K562 treated with DMSO at 1 percent for 24 hours (cell line): ENCODE data around the gene CDK5RAP3. TPM values are rescaled to one million over a fixed set of nuclear protein-coding genes. Genes with fewer than 3 reads are reported as not detected.

Experiments
- total RNA-seq: library from RNA; unstranded; fragments of 300-600 nt; gene quantifications from 2 replicates; pipeline ENCODE4 v1.2.3, GENCODE V29; 2022; ENCODE audit warnings: low read depth; ENCODE audit not compliant: insufficient read depth

CDK5RAP3 gene, protein sequence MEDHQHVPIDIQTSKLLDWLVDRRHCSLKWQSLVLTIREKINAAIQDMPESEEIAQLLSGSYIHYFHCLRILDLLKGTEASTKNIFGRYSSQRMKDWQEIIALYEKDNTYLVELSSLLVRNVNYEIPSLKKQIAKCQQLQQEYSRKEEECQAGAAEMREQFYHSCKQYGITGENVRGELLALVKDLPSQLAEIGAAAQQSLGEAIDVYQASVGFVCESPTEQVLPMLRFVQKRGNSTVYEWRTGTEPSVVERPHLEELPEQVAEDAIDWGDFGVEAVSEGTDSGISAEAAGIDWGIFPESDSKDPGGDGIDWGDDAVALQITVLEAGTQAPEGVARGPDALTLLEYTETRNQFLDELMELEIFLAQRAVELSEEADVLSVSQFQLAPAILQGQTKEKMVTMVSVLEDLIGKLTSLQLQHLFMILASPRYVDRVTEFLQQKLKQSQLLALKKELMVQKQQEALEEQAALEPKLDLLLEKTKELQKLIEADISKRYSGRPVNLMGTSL
- 124 and 144 TPM in 2 replicates for total RNA-seq

DNA sequence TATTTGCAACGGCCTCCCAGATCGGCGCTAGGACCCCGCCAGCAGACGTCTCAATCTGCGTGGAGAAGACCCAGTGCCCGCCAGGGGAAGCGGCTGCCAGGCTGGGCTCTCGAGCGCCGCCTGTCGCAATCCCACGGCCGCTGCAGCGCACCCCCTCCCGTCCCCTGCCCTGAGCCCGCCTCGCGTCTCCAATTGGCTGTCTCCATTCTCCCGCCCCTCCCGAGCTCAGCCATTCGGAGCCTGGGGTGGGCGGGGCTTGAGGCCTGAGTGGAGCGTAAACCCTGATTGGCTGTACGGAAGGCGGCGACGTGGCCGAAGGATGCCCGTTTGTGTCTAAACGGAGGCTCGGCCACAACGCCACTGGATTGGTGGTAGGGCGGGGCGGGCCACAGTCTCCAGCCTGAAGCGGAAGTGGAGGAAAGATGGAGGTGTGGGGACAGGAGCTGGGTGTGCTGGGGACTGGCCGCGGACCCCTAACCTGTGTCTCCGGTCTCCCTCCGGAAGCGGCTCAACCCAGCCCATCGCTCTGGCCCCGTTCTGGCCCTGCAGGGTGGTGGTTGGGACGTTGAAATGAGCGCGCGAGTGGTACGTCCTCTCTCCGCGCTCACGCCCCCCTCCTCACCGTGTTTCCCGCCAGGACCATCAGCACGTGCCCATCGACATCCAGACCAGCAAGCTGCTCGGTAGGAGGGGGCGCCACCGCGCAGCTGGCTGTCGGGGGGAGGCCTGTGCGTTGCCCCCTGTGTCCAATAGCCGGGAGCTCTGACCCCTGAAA is at the start of gene CDK5RAP3:
CDK5RAP3 (plus strand) TSS at position 389 of the 775 bp plus-strand sequence; CDS start at position 423, 34 bp downstream.

DNA sequence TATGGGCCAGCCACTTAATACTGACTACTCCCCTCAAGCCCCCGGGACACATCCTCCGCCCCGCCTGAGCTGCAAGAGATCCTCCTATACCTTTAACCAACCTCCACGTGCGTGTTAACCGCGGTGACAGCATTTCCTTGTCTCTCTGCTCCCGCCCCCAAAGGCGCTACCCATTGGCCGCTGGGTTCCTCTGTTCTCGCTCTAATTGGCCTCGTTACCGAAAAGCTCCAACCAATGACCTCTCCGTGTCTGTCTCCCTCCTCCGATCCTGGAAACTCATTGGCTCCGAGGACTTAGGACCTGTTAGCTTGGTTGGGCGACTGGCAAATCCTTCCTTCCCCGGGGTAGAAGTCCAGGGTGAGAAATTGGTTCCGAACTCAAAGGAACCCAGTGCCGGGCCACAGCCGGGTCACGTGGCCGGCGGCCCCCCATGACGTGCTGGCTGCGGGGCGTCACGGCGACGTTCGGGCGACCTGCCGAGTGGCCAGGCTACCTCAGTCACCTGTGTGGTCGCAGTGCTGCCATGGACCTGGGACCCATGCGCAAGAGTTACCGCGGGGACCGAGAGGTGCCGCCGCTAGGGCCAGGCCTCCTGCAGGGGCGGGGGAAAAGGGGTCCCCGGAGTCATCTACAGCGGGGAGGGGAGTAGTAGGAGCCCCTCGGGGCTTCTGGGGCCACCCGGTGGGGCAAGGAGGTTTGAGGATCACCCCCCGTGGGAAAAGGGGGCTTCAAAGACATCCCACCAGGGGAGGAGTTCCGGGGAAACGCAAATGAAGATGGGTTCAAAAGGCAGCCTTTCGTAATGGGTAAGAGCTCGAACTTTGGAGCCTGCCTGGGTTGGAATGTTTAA is 29.4 kb upstream of the CDK5RAP3 start, which contains the start of gene PNPO:
PNPO (plus strand) TSS at position 326 of the 850 bp plus-strand sequence; CDS start at position 431, 105 bp downstream.

DNA sequence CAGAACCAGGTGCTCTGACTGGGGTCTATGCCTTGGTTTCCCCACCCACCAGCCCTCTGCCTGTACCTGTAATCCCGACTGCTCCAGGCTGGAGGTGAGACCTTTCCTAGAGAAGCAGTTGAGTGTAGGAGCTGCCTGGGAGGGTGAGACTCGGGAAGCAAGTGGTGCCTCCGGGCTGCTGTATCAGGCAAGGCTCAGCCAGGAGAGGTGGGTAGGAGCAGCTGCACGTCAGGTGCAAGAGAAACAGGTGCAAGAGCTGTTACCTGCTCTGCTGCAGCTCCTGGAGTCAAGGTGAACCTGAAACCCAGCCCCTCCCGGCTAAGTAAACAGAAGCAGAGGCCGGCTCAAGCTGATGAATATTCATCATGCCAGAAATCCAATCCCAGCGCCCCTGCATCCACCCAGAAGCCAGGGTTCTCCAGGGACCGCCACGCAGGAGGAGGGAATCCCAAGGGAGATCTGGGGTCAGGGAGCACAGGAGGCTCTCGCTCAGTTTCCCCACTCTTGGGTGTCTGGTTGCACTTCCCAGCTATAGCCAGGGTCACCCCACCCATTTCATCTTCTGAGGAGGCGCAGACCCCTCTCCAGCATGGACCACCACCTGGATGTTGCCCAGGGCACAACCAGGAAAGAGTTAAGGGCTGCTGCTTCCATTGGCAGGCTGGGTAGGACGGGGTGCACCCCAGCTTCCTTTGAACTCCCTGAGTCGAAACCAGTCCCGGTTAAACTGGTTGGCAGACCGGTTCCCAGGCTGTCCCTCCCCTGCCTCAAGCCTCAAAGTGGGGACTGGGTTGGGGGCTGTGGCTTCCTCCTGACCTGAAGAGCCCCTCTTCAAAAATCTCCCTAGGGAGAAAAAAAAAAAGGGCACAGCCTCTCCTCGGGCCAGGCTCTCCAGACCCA is 13.1 kb upstream of the CDK5RAP3 start, which contains the start of gene PRR15L:
PRR15L (minus strand) TSS at position 293 of the 900 bp plus-strand sequence. CDS start 4,649 bp downstream, outside the sequence.

Other genes with a start within 250 kb of the CDK5RAP3 start
- not detected in 2 replicates for gene TBX21, start 237.9 kb upstream of the CDK5RAP3 start, total RNA-seq
- 11.3 and 13.5 TPM in 2 replicates for gene OSBPL7, start 149.3 kb upstream of the CDK5RAP3 start, total RNA-seq
- gene MRPL10, start 139.6 kb upstream of the CDK5RAP3 start, total RNA-seq, result 87.6 and 101 TPM in 2 replicates
- 1.0 and 1.1 TPM in 2 replicates for gene LRRC46, start 139.4 kb upstream of the CDK5RAP3 start, total RNA-seq
- gene SCRN2, start 129.8 kb upstream of the CDK5RAP3 start, total RNA-seq, result 23.5 and 27.4 TPM in 2 replicates
- 11.8 and 14.9 TPM in 2 replicates for gene SP6, start 120.0 kb upstream of the CDK5RAP3 start, total RNA-seq
- 19.0 and 23.9 TPM in 2 replicates for gene SP2, start 74.9 kb upstream of the CDK5RAP3 start, total RNA-seq
- 10.9 and 12.6 TPM in 2 replicates for gene PNPO, start 29.5 kb upstream of the CDK5RAP3 start, total RNA-seq
- not detected in 2 replicates for gene PRR15L, start 13.2 kb upstream of the CDK5RAP3 start, total RNA-seq
- not detected in 2 replicates for gene COPZ2, start 66.7 kb downstream of the CDK5RAP3 start, total RNA-seq
- 193 and 207 TPM in 2 replicates for gene NFE2L1, start 77.2 kb downstream of the CDK5RAP3 start, total RNA-seq
- 42.8 and 47.7 TPM in 2 replicates for gene CBX1, start 130.4 kb downstream of the CDK5RAP3 start, total RNA-seq
- gene SNX11, start 136.7 kb downstream of the CDK5RAP3 start, total RNA-seq, result 19.3 and 23.3 TPM in 2 replicates